ENCODE results near the gene EPHB3.

DNA sequence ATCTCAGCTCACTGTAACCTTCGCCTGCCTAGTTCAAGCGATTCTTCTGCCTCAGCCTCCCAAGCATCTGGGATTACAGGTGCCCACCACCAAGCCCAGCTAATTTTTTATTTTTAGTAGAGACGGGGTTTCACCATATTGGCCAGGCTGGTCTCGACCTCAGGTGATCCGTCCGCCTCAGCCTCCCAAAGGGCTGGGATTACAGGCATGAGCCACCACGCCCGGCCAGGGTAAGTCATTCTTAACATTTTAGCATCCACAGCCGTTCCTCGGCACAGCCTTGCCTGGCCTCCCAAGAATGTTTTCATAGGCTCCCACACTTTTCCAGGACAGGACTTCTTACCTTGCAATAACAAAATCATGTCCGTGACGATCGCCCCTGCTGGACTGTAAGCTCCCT, 8.7 kb upstream of the EPHB3 start:
- TF ChIP-seq, protein P1, sequence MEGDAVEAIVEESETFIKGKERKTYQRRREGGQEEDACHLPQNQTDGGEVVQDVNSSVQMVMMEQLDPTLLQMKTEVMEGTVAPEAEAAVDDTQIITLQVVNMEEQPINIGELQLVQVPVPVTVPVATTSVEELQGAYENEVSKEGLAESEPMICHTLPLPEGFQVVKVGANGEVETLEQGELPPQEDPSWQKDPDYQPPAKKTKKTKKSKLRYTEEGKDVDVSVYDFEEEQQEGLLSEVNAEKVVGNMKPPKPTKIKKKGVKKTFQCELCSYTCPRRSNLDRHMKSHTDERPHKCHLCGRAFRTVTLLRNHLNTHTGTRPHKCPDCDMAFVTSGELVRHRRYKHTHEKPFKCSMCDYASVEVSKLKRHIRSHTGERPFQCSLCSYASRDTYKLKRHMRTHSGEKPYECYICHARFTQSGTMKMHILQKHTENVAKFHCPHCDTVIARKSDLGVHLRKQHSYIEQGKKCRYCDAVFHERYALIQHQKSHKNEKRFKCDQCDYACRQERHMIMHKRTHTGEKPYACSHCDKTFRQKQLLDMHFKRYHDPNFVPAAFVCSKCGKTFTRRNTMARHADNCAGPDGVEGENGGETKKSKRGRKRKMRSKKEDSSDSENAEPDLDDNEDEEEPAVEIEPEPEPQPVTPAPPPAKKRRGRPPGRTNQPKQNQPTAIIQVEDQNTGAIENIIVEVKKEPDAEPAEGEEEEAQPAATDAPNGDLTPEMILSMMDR (IDR thresholded peaks at IDR 0.05) = no peak
- TF ChIP-seq POLR2A (IDR thresholded peaks at IDR 0.05) = no peak
